ENCODE data around the gene EDC3.

The EDC3 gene

DNA sequence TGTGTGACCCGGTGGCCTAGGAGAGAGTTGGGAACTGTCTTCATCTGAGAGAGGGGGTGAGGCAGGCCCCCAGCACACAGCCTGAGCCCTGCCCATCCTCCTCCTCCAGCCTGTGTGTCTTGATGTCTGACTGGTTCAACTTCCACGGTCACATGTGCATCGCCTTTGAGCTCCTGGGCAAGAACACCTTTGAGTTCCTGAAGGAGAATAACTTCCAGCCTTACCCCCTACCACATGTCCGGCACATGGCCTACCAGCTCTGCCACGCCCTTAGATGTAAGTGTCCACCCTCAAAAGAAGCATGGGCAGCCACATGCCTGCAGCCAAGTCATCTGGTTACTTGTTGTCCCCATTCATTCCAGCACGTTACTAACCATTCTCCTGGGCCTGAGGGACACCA, 70.1 kb downstream of the EDC3 start:
- DNase-seq (ENCODE audit: low read depth, low spot score): no peak

DNA sequence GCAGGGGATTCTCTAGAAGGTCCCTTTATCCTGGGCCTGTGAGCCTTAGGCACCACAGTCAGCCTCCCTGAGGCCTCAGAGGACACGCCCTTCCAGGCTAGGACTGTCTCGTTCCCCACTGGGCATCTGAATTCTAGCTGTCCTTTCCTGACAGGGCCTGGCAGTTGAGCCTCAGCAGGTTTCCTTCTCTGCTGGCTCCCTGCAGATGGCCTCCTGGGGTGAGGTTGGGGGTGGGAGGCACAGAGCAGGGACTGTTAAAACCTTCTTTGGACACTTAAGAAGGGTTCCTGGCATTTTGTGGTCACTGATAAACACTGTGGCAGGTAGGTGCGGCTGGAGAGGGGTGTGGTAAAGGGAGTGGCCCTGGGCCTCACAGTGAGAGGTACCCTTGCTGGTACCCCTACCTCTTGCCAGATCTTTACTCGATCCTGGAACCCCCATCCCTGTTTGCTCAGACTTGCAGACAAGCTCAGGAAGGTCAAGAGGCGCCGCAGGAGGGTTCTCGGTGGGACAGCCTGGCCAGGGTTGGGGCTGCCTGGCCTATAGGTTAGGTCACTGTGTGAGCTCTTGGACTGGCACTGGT, 71.7 kb downstream of the EDC3 start:
- no peak for DNase-seq (ENCODE audit: low read depth, low spot score)

DNA sequence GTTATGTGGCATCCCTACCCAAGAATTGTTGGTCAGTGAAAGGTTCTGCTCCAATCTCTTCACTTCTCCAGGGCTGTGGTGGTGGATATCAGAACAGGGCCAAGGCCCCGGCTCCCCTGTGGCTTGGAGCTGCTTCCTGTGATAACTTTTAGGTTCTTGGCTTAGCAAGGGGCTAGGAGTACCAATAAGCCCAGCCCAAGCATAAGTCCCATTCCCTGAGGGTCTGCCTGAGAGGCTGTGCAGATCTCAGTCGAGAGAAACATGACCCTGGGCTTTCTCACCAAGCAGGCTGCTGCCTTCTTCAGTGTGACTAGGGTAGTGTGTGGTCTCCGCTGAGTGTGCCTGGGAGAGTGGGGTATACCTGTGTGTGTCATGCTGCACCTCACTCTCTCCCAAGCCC, 73.1 kb downstream of the EDC3 start:
- no peak for DNase-seq (ENCODE audit: low read depth, low spot score)

DNA sequence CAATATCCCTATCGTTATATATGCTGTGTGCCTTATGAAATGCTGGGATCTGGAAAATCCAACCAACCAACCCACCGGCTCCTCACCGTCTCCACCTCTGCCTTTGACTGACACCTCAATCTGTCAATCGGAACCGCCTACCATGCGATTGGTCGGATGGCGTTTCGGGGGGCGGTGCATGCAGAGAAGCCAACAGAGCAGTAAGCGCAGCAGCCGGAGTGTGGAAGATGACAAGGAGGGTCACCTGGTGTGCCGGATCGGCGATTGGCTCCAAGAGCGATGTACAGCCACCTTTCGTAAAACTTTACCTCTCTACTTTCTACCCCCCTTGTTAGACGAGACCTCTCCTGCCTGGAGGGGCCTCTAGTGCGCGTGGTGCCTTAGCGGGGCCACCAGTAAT, 73.9 kb downstream of the EDC3 start:
- peak; percentile 68 for DNase-seq (ENCODE audit: low read depth, low spot score)

DNA sequence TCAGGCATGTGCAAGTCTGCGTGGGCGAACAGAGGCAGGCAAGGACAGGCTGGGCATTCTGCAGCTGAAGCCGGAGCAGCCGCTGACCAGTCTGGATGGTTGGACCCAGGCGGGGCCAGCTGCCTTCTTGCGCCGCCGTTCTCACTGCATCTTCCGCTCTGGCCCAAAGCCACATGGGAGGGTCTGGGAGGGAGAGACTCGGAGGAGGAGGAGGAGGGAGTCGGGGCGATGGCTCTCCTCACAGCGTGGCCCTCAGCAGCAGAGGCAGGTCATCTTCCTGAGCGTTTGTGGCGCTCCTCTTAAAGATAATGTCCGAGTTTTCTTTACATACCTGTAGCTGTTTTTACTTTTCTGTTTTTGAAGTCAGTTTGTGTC, 74.3 kb downstream of the EDC3 start:
- DNase-seq (ENCODE audit: low read depth, low spot score): no peak

DNA sequence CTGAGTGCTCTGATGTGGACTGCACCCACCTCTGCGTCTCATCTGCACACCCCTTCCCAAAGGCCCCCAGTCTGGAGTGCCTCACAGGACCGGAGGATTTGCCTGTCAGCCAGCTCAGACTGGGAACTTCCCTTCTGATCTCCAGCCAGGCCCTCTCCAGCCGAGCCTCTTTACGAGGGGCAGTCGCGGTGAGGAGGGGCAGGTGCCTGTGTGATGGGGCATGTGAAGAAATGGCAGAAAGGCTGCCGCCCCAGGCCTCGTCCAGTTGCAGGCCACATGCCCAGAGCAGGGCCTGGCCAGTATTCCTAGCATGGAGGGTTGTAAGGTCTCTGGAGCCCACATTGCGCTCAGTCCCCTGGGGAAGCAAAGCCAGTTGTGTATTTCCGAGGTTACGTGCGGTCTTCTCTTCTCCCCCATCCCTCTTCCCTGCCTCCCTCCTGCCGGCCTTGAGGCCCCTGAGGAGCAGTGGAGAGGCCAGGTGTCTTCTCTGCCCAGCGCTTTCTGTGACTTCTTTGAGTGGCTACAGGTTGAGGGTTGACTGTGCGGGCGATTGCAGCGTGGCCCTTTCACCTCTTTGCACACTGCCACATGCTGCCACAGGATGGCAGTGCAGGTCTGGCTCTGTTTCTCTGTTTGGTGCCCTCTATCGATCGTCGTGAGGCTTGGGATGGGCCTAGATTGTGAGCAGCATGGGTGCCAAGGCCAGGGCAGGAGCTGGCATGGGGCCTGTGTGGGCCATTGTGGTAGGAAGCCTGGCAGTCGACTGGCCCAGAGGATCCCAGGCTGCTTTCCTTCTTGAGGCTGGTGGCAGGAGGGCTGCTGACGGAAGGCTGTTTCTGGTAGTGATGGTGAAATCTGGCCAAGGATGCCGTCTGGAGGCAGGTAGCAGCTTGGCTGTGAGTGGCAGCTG, 74.9 kb downstream of the EDC3 start:
- peak; percentile 88 for DNase-seq (ENCODE audit: low read depth, low spot score)

DNA sequence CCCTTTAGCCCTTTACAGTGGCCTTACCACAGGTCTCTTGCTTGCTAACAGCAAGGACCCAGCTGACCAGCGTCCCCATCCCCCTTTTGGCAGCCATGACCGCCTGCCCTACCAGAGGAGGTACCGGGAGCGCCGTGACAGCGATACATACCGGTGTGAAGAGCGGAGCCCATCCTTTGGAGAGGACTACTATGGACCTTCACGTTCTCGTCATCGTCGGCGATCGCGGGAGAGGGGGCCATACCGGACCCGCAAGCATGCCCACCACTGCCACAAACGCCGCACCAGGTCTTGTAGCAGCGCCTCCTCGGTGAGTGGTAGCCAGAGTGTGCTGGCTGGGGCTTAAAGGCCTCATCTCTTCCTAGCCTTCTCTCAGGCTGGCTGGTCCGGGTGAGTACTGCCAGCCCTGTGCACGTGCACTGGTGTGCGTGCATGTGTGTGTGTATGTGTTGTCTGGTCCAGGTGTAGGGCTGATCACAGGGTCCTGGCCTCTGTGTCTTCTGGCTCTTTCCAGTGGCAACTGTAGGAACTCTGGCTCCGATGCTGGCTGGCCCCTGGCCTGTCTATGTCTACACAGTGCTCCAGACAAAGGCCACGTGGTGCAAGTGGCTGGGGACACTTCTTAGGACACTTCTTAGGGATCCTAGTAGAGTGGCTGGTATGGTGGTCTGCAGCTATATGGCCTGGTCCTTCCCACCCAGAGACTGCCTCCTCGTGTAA, 75.7 kb downstream of the EDC3 start:
- DNase-seq (ENCODE audit: low read depth, low spot score): no peak

DNA sequence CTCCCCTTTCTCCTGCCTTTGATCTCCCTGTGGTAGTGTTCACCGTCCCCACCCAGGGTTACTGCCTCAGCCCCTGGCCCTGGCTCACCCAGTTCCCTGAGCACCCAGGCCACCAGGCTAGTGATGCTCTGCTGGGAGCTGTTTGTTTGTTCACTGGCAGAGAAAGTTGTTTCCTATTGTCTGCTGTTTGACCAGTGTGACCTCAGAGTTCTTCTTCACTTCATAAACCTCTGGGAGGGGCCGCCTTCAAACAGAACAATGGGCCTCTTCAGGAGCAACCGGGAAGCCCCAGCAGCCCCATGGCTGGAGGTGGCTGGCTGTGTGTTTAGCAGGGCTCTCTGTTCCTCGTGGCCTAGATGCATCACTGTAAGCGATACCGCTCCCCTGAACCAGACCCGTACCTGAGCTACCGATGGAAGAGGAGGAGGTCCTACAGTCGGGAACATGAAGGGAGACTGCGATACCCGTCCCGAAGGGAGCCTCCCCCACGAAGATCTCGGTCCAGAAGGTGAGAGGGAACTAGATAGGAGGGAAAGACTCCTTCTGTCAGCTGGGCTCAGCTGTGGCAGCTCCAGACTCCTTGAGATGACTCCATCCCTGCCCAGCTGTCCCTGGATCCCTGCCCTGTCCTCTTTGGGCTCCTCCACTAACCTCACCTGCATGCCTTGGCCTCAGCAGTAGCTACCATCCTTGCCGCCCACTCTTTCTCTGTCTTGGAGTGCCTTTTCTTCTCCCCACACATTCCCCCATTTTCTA, 76.8 kb downstream of the EDC3 start:
- no peak for DNase-seq (ENCODE audit: low read depth, low spot score)

DNA sequence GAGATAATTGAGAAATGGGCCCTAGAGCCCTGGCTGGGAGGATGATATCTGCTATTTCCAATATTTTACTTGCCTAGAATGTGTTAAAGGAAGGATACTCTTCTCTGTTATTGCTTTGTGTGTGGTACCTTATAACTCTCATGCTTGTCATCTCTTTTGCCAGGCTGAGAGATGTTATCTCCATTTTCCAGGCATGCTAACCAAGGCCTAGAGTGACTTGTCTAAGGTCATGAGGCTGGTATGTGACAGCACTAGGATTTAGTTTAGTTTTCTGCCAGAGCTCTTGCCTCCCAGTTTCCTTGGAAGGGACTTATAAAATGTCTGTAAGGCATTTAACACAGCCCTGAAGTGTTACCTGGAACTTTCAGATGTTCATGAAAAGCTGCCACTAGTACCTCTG, 78.8 kb downstream of the EDC3 start:
- no peak for DNase-seq (ENCODE audit: low read depth, low spot score)

DNA sequence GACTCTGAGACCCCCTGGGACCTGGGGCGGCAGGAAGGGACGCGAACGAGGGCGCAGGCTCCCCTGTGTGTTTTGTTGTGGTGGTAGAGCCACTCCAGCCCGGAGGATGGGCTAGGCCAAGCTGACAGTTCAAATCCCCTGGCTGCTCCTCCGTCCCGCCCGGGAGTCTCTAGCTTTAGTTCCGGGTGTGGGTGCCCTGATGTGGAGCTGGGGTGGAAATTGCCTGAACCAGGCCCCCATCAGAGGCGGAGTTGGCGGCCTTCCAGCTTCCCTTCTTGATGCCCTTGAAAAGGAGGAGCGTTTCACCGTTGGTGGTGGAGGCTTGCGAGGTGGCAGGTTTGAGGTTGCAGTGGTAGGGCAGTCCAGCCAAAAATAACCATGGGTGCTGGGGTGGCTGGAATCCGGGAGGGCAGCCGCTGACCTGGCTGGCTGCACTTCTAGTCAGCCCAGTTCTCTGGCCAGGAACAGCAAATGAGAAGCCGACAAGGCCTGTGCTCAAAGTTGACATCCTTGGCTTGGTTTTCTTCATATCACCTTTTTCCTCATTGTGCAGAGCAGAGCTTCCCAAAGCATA, 79.4 kb downstream of the EDC3 start:
- no peak for DNase-seq (ENCODE audit: low read depth, low spot score)

DNA sequence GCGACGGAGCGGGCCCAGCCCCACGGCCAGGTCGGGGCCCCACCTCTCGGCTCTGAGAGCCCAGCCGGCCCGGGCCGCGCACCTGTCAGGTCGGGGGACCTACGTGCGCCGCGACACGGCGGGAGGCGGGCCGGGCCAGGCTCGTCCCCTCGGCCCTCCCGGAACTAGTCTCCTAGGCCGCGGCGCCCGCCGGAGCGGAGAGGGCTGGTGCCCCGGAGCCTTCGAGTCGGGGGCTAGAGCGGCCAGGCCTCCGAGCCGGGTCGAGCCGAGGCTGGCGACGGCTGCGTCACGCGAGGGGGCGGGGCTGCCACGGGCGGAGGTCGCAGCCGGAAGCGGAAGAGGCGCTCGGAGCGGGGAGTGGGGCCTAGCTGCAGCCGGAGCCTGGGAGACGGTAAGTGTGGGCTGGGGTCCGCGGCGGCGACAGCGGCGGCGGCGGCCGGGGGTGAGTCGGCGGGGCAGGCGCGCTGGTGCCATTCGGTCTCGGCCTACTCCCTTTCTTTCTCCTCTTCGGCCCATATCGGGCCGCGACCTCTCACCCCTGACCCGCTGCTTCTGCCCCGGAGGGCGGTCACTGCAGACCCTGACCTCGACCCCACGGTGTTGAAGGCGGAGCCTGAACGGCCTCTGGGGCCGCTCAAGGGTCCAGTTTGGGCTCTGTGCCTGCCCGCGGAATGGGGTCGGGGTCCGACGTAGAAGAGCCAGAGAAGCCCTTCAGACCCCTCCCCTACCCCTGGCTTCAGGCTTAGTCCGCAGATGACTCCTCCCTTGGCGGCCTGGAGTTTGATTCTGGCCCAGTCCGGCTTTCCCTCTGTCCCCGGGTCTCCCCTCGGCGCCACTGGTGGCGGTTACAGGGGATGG, 80.1 kb downstream of the EDC3 start, which contains the start of gene CLK3:
CLK3 (plus strand) TSS at position 329 of the 858 bp plus-strand sequence. CDS start 3,361 bp downstream, outside the sequence.
- DNase-seq (ENCODE audit: low read depth, low spot score): peak; percentile 97

DNA sequence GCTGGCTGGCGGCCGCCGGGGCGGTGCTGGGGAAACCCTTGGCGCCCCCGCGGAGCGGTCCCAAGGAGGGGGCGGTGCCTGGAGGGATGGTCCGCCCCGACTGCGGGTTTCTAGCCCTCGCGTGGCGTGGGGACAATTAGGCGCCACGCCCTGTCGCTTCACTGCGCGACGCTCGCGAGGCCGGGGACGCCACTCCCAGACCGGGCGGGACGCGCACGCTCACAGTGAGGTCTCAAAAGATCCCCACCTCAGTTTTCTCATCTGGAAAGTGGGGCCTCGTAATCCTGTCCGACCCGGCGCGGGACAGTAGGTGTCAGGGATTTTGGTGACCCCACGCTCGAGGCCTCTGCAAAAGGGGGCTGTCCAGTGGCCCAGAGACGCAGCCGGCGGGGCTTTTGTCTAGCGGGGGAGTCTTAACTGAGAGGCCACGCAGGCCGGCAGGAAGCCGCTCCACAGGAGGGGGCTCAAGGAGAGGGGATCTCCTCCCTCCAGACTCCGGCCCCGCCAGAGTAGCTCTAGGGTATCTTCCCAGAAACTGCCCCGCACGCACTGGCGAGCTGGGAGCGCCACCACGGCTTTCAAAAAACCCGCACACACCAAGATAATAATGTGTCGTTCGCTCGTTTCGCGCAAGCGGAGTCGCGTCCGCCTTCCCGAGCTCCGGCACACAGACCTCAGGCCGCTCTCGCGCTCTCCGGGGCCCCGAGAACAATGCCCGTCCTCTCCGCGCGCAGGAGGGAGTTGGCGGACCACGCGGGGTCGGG, 80.9 kb downstream of the EDC3 start:
- DNase-seq (ENCODE audit: low read depth, low spot score): no peak

DNA sequence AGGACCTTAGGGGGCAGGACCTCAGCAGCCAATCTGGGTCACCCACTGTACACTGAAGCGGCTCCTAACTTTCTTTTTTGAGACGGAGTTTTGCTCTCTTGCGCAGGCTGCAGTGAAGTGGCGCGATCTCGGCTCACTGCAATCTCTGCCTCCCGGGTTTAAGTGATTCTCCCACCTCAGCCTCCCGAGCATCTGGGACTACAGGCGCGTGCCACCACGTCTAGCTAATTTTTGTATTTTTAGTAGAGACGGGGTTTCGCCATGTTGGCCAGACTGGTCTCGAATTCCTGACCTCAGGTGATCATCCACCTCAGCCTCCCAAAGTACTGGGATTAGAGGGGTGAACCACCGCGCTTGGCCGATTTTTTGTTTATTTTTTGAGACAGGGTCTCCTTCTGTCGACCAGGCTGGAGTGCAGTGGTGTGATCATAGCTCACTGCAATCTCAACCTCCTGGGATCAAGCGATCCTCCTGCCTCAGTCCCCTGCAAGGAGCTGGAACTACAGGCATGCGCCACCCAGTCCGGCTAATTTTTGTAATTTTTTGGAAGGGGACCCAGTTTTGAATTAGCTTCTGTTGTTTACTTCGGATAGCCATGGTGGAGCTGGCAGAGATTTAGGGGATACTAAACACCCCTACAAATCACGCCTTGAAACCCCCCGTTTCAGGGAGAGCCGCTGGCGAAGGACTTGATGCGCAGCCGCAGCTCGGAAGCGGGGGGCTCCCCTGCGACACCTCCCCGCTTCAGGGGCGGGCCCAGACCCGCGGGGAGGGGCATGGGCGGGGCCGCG, 81.7 kb downstream of the EDC3 start:
- peak; percentile 57 for DNase-seq (ENCODE audit: low read depth, low spot score)

DNA sequence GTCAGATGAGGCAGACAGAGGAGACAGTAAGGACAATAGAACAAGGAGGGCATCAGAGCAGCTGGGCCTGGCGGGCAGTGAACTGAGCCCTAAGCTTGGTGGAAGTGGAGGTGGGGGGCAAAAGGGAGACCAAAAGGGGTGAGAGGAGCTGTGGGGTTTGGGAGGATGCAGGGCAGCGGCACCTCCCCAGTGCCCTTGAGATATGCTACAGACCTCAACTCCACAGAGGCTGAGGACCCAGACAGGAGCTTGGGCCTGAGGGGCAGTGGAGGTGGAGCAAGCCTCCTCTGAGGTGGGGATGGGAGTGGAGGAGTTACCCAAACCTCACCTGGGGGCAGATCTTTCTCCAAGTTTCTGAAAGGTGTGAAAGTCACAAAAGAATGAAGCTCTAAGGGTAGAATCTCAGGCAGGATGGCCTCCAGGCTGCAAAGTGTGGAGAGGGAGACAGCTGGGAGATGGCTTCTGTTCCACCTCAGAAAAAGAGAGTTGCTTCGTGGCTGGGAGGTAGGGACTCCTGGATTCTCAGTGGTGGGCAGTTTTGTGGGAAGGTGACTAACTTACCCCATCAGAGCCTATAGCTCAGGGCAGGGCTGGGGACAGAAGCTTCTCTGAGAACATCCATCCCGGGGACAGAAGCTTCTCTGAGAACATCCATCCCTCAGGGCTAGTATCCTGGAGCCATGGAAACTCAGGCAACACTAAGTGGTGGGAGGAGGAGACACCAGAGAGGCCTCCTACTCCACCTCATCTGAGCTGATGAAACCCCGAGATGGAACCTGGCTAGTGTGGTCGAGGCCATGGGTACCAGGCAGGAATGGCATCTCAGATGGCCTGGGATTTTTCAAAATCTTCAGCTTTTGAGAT, 82.5 kb downstream of the EDC3 start:
- DNase-seq (ENCODE audit: low read depth, low spot score): peak; percentile 37

DNA sequence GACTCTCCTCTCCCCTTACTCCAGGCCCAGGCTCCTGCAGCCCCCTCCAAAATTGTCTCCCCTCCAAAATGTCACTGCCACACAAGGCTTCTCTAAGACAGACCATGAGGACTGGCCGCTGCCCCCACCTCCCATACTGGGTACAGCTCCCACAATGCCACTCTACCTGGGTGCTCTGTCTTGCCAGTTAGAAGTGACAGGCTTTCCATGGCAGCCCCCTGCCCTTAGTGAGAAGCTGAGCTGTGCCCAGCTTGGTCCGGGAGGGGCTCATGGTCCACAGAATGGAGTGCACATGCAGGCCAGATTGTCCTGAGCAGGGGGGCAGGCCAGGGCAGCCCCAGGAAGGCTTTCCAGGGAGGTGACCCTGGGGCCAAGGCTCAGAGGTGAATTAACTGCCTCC, 83.1 kb downstream of the EDC3 start:
- no peak for DNase-seq (ENCODE audit: low read depth, low spot score)

DNA sequence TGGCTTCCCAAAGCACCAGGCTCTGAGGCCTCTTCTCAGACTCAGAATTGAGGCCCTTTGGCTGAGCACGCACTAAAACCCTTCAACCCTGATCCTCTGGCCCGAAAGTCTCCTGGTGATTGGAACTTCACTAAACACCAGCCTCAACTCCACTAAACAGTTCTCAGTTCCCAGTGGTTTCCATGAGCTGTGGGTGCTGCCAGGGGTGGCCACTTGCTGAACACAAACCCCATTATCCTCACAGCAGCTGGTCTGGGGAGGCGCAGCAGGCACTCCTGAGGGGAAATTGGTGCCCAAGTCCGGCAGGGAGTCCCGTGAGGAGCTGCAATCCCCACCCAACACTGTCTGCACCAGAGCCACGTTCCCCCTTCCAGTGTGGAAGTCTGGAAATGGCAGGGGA, 84.0 kb downstream of the EDC3 start:
- no peak for DNase-seq (ENCODE audit: low read depth, low spot score)

DNA sequence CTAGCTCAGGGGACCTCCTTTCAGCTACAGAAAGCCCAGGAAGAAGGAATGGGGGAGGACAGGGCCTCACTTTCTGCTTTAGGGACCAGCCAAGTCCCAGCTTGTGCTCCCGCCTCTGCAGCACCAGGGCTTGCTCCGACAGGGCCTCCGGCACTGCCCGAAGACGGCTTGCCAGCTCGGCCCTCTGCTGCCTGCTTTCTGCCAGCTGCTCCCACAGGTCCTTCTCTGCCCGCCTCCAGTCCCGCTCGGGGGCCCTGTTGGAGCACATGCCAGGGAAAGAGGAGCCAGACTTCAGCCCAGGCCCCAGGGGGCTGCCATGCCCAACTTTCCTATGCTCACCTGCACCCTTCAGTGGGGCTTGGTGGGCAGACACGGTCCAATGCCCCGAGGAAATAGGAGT, 84.5 kb downstream of the EDC3 start:
- no peak for DNase-seq (ENCODE audit: low read depth, low spot score)
